GM18861 (cell line): ENCODE data around the gene TMEM130.
"Not testable (repeated sequence)": the region's sequence is repeated elsewhere in the genome, so short reads cannot be mapped to it uniquely, and the experiment has no call there.

ENCODE experiments used
- ATAC-seq: cut with Tn5 transposase; IDR thresholded peaks from one replicate; pipeline ENCODE4 v1.9.1; 2021; ENCODE audit not compliant: unreplicated experiment

Gene TMEM130

GRCh38 chr7:98842552-98842951, 27.3 kb downstream of the TMEM130 start:
- ATAC-seq: not testable (repeated sequence)

GRCh38 chr7:98841179-98841997, 28.4 kb downstream of the TMEM130 start:
- ATAC-seq: no peak

- no peak for ATAC-seq
These were observed 29.1 kb downstream of the TMEM130 start for GRCh38 chr7:98840722-98841121.

GRCh38 chr7:98840096-98840495, 29.7 kb downstream of the TMEM130 start:
- ATAC-seq: no peak

- ATAC-seq: no peak
These were observed 32.2 kb downstream of the TMEM130 start for GRCh38 chr7:98837630-98837972.

GRCh38 chr7:98836811-98837629, 32.8 kb downstream of the TMEM130 start:
- ATAC-seq: no peak

- ATAC-seq: no peak
These were observed 34.9 kb downstream of the TMEM130 start for GRCh38 chr7:98834949-98835348.

- no peak for ATAC-seq
These were observed 36.8 kb downstream of the TMEM130 start for GRCh38 chr7:98833022-98833421.

GRCh38 chr7:98831641-98832221, 38.1 kb downstream of the TMEM130 start:
- no peak for ATAC-seq

GRCh38 chr7:98830972-98831548, 38.8 kb downstream of the TMEM130 start:
- no peak for ATAC-seq

- ATAC-seq: no peak
These were observed 41.4 kb downstream of the TMEM130 start for GRCh38 chr7:98828368-98828767.

GRCh38 chr7:98827258-98827657, 42.6 kb downstream of the TMEM130 start:
- ATAC-seq: no peak

GRCh38 chr7:98826811-98827231, 43.0 kb downstream of the TMEM130 start:
- no peak for ATAC-seq

- ATAC-seq: no peak
These were observed 43.4 kb downstream of the TMEM130 start for GRCh38 chr7:98826387-98826786.

- no peak for ATAC-seq
These were observed 46.6 kb downstream of the TMEM130 start for GRCh38 chr7:98823226-98823625.

GRCh38 chr7:98821348-98821747, 48.5 kb downstream of the TMEM130 start:
- ATAC-seq: no peak

GRCh38 chr7:98816967-98817710, 52.7 kb downstream of the TMEM130 start:
- ATAC-seq: no peak

GRCh38 chr7:98816241-98816640, 53.6 kb downstream of the TMEM130 start:
- no peak for ATAC-seq

- no peak for ATAC-seq
These were observed 54.5 kb downstream of the TMEM130 start for GRCh38 chr7:98815313-98815712.

GRCh38 chr7:98811299-98811698, 58.5 kb downstream of the TMEM130 start:
- no peak for ATAC-seq
